ENCODE results near the gene COA7. TPM values are rescaled to one million over a fixed set of nuclear protein-coding genes. Genes with fewer than 3 reads are reported as not detected.
"Not testable (repeated sequence)": the region's sequence is repeated elsewhere in the genome, so short reads cannot be mapped to it uniquely, and the experiment has no call there.

Gene COA7
- total RNA-seq, 2 experiments from 2014 or later, result 16.3 to 17.6 TPM

DNA sequence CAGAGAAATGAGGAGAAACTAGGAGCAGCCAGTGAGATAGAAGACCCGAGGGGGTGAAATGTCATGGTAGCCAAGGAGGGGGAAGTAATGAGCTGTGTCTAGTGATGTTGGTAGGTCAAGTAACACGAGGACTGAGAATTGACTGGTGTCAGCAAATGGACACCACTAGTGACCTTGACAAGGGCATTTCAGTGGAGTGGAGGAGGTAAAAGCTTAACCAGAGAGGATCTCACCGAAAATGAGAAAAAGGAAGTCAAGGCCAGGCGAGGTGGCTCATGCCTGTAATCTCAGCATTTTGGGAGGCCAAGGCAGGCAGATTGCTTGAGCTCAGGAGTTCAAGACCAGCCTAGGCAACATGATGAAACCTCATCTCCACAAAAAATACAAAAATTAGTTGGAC, 25.1 kb upstream of the COA7 start:
- H3K4me1 Mint-ChIP-seq (ENCODE audit: low read depth), result peaks cover 22% of the 10 kb centered on the region
- no peak for DNase-seq

DNA sequence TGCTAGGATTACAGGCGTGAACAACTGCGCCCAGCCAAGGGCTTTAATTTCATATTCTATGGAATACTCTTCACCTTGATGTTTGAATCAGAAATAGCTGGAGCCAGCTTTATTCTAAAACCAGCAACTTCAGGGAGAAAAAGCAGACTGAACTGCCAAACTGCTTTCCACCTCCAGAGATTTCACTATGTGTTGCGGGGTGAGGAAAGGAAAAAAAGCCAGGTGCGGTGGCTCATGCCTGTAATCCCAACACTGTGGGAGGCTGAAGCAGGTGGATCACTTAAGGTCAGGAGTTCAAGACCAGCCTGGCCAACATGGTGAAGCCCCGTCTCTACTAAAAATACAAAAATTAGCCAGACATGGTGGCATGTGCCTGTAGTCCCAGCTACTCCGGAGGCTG, 17.1 kb upstream of the COA7 start:
- intact Hi-C loops (cut with micrococcal nuclease); CTCF ChIA-PET; H3K9me3 Mint-ChIP-seq; H3K27me3 Mint-ChIP-seq; H3K4me3 Mint-ChIP-seq; H3K36me3 Mint-ChIP-seq (ENCODE audit: low read depth); DNase-seq; ATAC-seq; H3K27ac Mint-ChIP-seq; H3K4me1 Mint-ChIP-seq (ENCODE audit: low read depth): not testable (repeated sequence)
- POLR2A ChIA-PET, result interaction anchor here (1.1 to 1.3 kb wide), 2 partner anchors 9 to 12 kb away, joined by 4 to 8 read pairs; no protein-coding TSS in a partner anchor

More for the DNA sequence above, 25.1 kb upstream of the COA7 start:
- no peaks in the 10 kb centered on the region for H3K9me3 Mint-ChIP-seq
- POLR2A ChIA-PET, result no interaction called here
- no peak overlapping the region for H3K27ac Mint-ChIP-seq
- TF ChIP-seq, protein P1, sequence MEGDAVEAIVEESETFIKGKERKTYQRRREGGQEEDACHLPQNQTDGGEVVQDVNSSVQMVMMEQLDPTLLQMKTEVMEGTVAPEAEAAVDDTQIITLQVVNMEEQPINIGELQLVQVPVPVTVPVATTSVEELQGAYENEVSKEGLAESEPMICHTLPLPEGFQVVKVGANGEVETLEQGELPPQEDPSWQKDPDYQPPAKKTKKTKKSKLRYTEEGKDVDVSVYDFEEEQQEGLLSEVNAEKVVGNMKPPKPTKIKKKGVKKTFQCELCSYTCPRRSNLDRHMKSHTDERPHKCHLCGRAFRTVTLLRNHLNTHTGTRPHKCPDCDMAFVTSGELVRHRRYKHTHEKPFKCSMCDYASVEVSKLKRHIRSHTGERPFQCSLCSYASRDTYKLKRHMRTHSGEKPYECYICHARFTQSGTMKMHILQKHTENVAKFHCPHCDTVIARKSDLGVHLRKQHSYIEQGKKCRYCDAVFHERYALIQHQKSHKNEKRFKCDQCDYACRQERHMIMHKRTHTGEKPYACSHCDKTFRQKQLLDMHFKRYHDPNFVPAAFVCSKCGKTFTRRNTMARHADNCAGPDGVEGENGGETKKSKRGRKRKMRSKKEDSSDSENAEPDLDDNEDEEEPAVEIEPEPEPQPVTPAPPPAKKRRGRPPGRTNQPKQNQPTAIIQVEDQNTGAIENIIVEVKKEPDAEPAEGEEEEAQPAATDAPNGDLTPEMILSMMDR (IDR thresholded peaks at IDR 0.05), result no peak
- peaks cover 2% of the 10 kb centered on the region for H3K36me3 Mint-ChIP-seq (ENCODE audit: low read depth)
- CTCF ChIA-PET, result interaction anchor here (0.5 to 0.6 kb wide), 2 partner anchors 32 to 120 kb away, joined by 3 read pairs; no protein-coding TSS in a partner anchor
- no peak for ATAC-seq
- no peak overlapping the region for H3K4me3 Mint-ChIP-seq
- H3K27me3 Mint-ChIP-seq, result no peaks in the 10 kb centered on the region
- intact Hi-C loops (cut with micrococcal nuclease), result no loop called here

DNA sequence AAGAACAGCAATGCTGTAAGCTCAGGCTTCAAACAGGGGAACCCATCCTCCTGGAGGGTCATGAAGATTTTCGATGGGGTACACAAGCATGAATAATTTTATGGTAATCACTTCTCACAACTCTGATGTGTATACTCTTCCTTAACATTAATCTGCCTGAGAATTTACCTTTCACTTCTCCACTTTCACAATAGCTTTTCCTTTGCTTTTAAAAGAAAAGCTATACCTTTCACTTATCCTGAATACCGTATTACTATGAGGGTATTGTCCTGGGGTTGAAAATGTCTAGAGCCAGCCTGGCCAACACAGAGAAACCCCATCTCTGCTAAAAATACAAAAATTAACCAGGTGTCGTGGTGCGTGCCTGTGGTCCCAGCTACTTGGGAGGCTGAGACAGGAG, 15.4 kb upstream of the COA7 start:
- TF ChIP-seq, protein P1 (IDR thresholded peaks at IDR 0.05), result no peak
- H3K27ac Mint-ChIP-seq, result no peak overlapping the region
- no peaks in the 10 kb centered on the region for H3K36me3 Mint-ChIP-seq (ENCODE audit: low read depth)
- H3K27me3 Mint-ChIP-seq, result no peaks in the 10 kb centered on the region
- no peaks in the 10 kb centered on the region for H3K9me3 Mint-ChIP-seq
- POLR2A ChIA-PET, result interaction anchor here (0.6 to 1.5 kb wide), 2 partner anchors 10 to 76 kb away, joined by 3 to 5 read pairs; no protein-coding TSS in a partner anchor
- CTCF ChIA-PET, result no interaction called here
- no peak overlapping the region for H3K4me3 Mint-ChIP-seq
- no peaks in the 10 kb centered on the region for H3K4me1 Mint-ChIP-seq (ENCODE audit: low read depth)
- ATAC-seq (no peak), DNase-seq (no peak)
- intact Hi-C loops (cut with micrococcal nuclease), result no loop called here

DNA sequence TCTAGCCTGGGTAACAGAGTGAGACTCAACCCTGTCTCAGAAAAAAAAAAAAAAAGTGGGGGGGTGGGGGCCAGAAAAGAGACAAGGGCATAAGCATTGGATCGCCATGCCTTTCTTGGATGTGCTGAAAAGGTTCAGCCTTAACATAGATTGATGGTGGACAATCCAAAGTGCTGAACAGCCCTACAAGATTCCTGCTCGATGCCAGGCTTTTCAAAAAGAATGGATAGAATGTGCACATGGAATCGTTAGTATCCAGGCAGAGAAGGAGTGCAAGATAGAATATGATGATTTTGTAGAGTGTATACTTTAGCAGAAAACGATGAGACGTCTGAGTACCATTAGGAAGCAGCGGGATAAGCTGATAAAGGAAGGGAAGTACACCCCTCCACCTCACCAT, 10.9 kb upstream of the COA7 start:
- H3K27me3 Mint-ChIP-seq, result no peaks in the 10 kb centered on the region

DNA sequence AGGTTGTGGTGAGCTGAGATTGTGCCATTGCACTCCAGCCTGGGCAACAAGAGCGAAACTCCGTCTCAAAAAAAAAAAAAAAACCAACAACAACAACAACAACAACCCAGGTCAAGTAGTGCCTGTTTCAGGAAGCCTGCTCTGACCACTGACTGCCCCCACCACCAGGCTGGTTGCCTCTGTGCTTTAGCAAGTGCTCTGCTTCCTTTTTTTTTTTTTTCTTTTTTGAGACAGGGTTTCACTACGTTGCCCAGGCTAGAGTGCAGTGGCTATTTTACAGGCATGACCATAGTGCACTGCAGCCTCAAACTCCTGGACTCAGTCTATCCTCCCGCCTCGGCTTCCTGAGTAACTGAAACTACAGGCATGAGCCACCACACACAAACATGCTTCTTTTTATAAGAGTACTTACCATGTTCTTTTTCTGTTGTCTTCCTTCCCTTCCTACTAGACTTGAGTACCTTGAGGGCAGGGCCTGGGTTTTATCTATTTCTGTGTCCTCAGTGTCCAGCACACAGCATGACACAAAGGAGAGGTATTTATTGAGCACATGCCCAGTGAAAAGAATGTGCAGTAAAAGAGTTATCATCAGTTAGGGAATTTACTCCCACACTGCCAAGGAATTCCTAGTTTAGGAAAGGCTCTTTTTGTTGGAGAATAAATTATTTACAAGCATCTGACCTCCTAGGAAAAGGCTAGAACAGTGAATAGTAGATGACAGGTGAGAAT, 9.9 kb upstream of the COA7 start:
- intact Hi-C loops (cut with micrococcal nuclease), result loop anchor here (10.0 kb wide), 1 partner anchor 137 kb away; the partner anchor contains the start of gene ZYG11A
- ATAC-seq, result no peak
- Mint-ChIP-seq H3K4me3 (no peak overlapping the region), H3K36me3 (ENCODE audit: low read depth) (no peaks in the 10 kb centered on the region), H3K27ac (no peak overlapping the region), H3K4me1 (ENCODE audit: low read depth) (peaks cover 4% of the 10 kb centered on the region), H3K9me3 (no peaks in the 10 kb centered on the region), H3K27me3 (no peaks in the 10 kb centered on the region)
- ChIA-PET CTCF (no interaction called here), POLR2A (no interaction called here)
- DNase-seq, result no peak
- TF ChIP-seq, protein P1 (IDR thresholded peaks at IDR 0.05), result no peak

More for the DNA sequence above, 10.9 kb upstream of the COA7 start:
- Mint-ChIP-seq H3K27ac (no peak overlapping the region), H3K4me3 (no peak overlapping the region), H3K4me1 (ENCODE audit: low read depth) (no peaks in the 10 kb centered on the region), H3K9me3 (no peaks in the 10 kb centered on the region), H3K36me3 (ENCODE audit: low read depth) (no peaks in the 10 kb centered on the region)
- CTCF ChIA-PET, result no interaction called here
- DNase-seq (no peak), ATAC-seq (no peak)
- intact Hi-C loops (cut with micrococcal nuclease), result loop anchor here (10.0 kb wide), 1 partner anchor 136 kb away; the partner anchor contains the start of gene ZYG11A
- TF ChIP-seq, protein P1 (IDR thresholded peaks at IDR 0.05), result no peak
- POLR2A ChIA-PET, result no interaction called here

Data from activated CD8-positive, alpha-beta T cell treated with anti-CD3 and anti-CD28 coated beads for 36 hours (primary cell).